Measurements from ENCODE around the gene PTPRN2. TPM values are rescaled to one million over a fixed set of nuclear protein-coding genes. Genes with fewer than 3 reads are reported as not detected.

Gene PTPRN2
- total and polyA plus RNA-seq, 2 of the 8 experiments (the other 6 are each of a cell fraction or from before 2014, with no cell fraction given): 2.6 to 4.5 TPM

- TF ChIP-seq SIN3A (conservative IDR thresholded peaks at IDR 0.05 in 1 of 2, IDR thresholded peaks at IDR 0.05 in 1 of 2; ENCODE audit: low read depth in 1 of 2, low read length in 2 of 2) (no peak), E2F6 (IDR thresholded peaks at IDR 0.05) (no peak), RFX5 (IDR thresholded peaks at IDR 0.05; ENCODE audit: borderline replicate concordance, low read depth, low read length) (no peak), CBX5 (IDR thresholded peaks at IDR 0.05; ENCODE audit: low read depth, low read length) (no peak)
Observed at GRCh38 chr7:158054611-158055010, 533.0 kb downstream of the PTPRN2 start (continued).

Data from H1 (cell line).